GM19395 (cell line): Measurements from ENCODE around the gene BAZ2A.

Experiments used
- ATAC-seq: cut with Tn5 transposase; IDR thresholded peaks from one replicate; pipeline ENCODE4 v1.9.1; 2021; ENCODE audit warnings: mild to moderate bottlenecking, moderate library complexity; ENCODE audit not compliant: unreplicated experiment

Gene BAZ2A

GRCh38 chr12:56635806-56636674 lies 5.9 kb upstream of the BAZ2A start:
- ATAC-seq, result peak; percentile 52

GRCh38 chr12:56634837-56635791 lies 5.0 kb upstream of the BAZ2A start:
- ATAC-seq, result peak; percentile 30

GRCh38 chr12:56634242-56634836 lies 4.2 kb upstream of the BAZ2A start:
- ATAC-seq, result no peak

- ATAC-seq, result no peak
Observed at GRCh38 chr12:56633468-56634241, 3.5 kb upstream of the BAZ2A start.

- ATAC-seq, result no peak
Observed at GRCh38 chr12:56632701-56633467, 2.8 kb upstream of the BAZ2A start.

DNA sequence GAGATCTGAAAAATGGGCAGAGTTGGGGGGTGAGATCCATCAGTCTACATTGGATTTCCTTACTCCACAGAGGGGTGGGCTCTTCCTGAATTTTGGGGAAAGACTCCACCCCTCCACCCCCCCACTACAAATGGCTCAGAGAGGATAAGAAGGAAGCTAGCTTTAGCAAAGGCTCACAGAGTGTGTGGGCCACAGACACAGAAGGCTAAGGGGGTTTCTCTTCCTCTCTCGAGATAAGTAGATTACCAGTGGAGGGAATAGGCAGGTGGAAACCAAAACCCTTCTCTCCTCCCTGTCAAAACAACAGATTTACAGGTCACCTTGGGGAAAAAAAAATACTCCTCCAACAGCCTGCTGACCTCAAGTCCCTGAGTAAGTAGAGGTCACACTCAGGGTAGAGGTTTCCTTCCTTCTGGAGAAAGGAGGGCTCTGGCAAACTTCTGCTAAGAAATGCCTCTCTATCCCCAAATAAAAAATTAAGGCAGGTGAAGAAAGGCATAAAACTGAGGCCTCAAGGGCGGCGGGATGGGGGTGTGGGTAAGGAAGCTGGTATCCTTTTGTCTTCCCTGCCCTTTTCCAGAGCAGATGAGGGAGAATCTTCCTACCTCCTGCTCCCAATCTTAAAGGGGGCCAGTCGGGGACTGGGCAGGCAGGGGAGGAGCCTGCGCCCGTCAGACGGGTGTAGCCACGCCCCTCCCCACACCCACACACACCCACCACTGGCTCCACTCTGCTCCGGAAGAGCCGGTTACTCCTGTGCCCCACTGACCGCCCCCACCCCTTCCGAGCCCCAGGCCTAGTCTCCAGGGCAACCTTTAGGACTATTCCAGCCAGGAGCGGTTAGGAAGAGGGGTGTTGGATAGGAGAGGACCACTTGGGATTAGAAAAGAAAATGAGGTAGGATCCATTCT lies 1.9 kb upstream of the BAZ2A start:
- peak; percentile 23 for ATAC-seq

DNA sequence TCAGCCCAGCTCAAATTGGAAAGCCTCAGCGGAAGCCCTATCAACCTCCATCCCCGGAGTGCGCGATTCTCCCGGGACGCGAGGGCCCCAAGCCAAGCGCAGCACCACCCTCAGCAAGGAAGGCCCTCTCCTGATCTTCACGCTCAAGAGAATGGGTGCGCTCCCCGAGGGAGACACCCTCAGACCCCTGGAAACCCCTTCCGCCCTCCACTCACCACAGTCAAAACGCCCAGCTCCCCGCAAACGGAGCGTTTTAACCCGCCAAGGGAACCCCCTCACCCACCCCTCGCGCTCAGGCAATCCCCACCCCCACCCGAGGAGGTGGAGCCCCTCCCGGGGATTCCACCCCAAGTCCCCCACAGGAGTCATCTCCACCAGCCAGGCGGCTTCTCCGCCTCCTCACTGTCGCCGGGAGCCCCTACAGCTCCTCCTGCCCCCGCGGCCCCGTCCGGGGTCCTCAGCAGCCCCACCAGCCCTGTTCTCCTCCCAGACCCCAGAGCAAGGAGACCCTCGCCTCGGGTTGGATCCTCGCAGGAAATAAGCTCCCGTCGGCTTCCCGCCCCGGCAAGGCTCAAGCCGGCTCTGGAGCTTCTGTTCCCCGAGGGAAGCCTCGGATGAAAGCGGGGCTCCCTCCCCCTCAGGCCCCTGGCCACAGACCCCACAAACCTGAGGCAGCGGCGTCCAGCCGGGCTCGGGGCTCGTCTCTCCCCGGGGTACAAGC lies 507 bp downstream of the BAZ2A start:
- peak; percentile 3 for ATAC-seq

GRCh38 chr12:56628671-56629458 lies 1.3 kb downstream of the BAZ2A start:
- peak; percentile 29 for ATAC-seq

DNA sequence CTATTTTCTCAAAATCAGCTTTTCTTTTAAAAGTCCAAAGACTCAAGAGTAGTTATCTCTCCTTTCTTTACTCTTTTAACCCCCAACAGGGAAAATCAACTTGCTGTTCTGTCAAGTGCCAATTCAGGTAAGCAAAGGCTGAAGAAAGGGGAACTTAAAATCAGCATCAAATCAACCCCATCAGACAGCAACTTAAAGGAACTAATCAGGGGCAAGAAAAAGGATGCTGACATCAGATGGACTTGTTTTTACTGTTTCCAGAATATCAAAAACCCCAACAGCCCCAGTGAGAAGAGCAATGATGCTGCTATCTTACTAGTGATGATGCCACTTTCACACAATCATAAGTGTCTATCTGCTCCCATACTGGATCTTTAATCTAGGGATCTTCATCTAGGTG lies 3.4 kb downstream of the BAZ2A start:
- ATAC-seq, result no peak

GRCh38 chr12:56622535-56622934 lies 7.6 kb downstream of the BAZ2A start:
- no peak for ATAC-seq

DNA sequence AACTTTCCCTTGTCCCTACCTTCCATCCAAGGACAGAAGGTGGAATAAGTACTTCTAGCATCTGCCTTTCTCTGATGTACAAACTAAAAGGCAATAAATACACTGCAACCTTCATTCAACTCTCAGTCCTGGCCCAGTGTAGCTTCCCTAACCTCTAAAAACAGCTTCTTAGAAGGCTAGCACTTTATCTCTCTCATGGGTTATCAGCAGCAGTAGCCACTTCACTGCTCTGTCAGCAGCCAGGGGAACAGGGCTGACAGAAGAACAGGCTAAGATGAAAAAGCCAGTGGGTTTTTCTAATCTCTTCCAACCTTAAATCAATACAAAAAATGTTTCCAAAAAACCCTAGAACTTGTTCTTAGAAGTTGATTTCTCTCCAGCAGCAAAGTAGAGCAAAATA lies 13.2 kb downstream of the BAZ2A start:
- ATAC-seq, result no peak

DNA sequence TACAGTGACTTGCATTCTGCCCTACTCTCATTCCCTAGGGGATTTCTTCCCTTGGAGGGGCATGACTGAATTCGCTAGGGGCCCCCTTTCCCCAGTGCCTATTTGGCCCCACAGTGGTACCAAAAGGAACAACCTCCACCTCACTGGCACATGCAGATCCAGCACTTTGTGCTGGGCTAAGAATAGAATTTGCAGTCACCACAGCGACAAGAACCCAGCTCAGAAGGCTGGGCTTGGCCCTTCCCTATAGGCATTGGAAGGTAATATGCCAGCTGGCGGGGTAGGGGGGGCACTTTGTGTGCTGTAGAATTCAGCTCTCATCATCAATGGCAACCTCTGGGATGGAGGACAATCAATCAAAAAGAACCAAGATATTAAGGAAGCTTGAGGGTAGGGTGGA lies 13.9 kb downstream of the BAZ2A start:
- no peak for ATAC-seq

GRCh38 chr12:56614627-56615026 lies 15.5 kb downstream of the BAZ2A start:
- ATAC-seq, result no peak

- no peak for ATAC-seq
Observed at GRCh38 chr12:56604355-56604754, 25.8 kb downstream of the BAZ2A start.

- no peak for ATAC-seq
Observed at GRCh38 chr12:56602239-56602638, 27.9 kb downstream of the BAZ2A start.

DNA sequence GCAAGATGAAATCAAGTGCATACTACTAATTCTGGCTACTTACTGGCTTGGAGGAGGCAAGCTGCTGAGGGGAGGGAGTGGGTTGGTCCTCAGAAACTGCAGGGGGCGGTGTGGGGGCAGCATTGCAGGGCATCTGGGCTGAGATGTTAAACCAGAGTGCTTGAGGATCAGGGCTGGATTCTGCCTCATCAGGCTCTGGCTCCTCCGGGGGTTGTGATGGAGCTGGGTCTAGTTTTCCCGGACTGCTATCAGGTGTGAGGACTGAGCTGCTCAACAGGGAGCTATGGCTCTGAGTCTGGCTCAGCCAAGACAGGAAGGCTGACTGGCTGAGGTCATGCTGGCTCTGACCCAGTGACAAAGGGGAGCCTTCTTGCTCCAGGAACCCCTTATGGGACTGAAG lies 28.6 kb downstream of the BAZ2A start:
- no peak for ATAC-seq

DNA sequence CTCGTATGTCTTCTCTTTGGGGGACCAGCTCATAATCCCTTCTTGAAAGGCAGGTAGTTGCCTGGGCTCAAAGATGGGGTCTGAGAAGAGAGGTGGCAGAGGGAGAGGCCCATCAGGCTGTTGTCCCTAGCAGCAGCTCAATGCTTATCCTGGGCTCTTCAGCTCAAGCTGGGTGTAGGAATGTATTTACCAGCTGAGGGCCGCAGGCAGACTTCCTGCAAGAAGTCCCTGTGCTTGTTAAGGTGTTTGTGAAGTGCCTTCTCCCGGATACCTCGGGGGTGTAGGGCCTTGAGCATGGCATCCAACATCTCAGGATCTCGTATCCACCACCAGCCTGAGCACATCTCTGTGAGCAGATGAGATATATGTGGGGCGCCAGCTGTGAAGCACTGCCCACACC lies 29.4 kb downstream of the BAZ2A start:
- no peak for ATAC-seq
